Medulla oblongata (tissue), 1 donor: ENCODE results near the gene TUBGCP6.

Source experiments
- DNase-seq: peaks from one replicate; pipeline ENCODE4 v3.0.0-alpha.2; 2015; ENCODE audit errors: extremely low spot score

TUBGCP6 gene

GRCh38 chr22:50264104-50264745 lies 19.4 kb upstream of the TUBGCP6 start:
- DNase-seq, result no peak

GRCh38 chr22:50262973-50263617 lies 18.3 kb upstream of the TUBGCP6 start:
- no peak for DNase-seq

GRCh38 chr22:50262460-50262911 lies 17.7 kb upstream of the TUBGCP6 start:
- no peak for DNase-seq

GRCh38 chr22:50261615-50262459 lies 17.0 kb upstream of the TUBGCP6 start, which contains the start of gene MAPK12:
Gene MAPK12 (minus strand): TSS chr22:50261683. CDS start chr22:50261509, 174 bp downstream.
- no peak for DNase-seq

- DNase-seq, result no peak
These were observed 16.2 kb upstream of the TUBGCP6 start for GRCh38 chr22:50260801-50261614.

GRCh38 chr22:50260434-50260800 lies 15.6 kb upstream of the TUBGCP6 start:
- no peak for DNase-seq

GRCh38 chr22:50259302-50259701 lies 14.5 kb upstream of the TUBGCP6 start:
- DNase-seq, result peak; percentile 57

GRCh38 chr22:50258361-50259292 lies 13.8 kb upstream of the TUBGCP6 start:
- DNase-seq, result no peak

GRCh38 chr22:50257451-50258360 lies 12.9 kb upstream of the TUBGCP6 start:
- DNase-seq, result no peak

- no peak for DNase-seq
These were observed 12.2 kb upstream of the TUBGCP6 start for GRCh38 chr22:50257041-50257440.

GRCh38 chr22:50256258-50256862 lies 11.5 kb upstream of the TUBGCP6 start:
- no peak for DNase-seq

DNA sequence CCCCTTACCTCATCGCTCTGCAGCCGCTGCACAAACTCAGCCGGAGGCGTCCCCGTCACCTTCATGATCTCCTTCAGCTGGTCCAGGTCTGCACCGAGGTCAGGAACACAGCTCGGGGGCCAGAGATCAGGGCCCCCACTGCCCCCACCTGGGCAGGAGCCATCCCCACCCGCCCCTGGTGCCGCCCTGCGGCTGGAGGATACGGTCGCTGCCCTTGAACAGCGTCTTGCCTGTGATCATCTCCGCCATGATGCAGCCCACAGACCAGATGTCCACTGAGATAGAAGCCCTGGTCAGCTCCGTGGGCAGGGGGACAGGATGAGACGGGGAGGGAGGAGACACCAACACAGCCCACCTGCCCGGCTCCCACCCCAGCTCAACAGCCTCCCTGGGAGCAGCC lies 10.8 kb upstream of the TUBGCP6 start:
- no peak for DNase-seq

- no peak for DNase-seq
These were observed 10.3 kb upstream of the TUBGCP6 start for GRCh38 chr22:50255099-50255498.

GRCh38 chr22:50253941-50254340 lies 9.1 kb upstream of the TUBGCP6 start:
- DNase-seq, result no peak

DNA sequence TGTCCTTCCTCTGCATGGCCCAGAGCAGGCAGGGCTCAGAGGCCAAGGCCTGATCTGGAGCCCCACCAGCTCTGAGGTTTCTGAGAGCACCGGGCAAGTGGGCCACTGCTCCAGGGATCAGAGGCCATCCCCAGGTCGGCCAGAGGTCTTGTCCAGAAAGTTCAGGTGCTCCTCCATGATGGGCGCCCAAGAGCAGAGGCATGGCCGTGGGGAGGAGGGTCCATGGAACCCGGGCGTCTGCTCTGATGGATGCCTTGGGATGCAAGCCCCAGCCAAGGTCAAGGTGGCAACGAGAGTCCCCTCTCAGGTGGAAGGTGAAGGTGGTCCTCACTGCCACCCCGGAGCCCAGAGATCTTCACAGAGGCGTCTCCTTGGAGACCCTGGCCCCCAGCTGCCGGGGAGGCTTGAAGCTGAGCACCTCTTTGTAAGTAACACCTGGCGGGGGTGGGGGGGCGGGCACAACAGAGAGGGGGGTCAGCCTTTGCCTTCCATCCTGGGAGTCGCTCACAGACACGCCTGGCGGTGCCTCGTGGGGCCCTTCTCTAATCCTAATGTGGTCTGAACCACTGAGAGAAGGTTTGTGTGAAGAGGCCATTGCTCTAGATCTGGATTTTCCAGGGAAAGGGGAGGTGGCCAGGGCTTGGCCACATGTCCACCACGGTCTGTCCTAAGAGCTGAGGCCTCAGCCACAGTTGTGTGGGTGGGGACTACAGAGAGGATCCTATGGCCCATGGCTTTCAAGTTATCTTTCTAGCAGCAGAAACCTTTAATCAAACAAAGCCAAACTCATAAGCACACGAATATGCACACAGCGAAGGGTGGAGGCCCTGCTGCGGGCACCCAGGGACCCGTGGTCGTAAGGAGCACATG lies 8.5 kb upstream of the TUBGCP6 start:
- no peak for DNase-seq

DNA sequence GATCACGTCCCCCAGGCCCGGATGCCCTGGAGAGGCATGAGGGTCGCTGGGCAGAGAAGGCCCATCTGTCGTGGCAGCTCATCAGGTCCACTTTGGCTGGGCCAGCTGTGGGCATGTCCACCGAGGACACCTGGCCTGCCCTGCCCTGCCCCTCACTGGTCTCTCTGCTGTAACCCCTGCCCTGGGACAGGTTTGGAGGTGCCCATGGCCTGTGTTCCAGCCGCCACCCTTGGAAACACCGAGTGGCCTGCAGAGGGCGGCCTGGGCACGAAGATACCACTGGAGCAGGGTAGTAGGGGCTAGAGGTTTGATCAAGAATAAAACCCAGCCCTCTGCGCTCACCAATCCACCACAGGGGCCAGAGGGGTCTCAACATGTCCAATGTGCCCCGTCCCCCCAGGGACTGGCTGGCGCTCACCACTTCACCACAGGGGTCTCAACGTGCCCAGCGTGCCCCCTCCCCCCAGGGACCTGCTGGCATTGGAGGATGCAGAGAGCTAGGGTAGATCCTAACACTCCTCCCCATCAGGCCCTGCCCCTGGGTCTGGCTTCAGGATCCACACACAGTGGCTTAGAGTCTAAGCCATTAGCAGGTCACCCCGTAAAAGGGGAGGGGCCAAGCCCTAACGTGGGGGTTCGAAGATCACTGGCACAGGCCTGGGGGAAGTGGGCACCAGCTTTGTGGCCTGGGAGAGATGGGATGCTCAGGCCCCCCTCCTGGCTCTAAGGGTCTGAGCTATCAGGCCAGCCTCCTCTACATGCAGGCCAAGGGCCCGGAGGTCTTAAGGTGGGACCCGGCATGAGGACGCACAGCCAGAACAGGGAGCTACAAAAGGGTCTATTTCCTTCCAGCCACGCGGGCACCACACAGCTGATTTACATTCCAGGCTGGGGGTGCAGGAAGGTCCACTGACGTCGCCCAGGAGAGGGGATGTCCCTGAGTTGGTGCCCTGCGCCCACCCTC lies 7.5 kb upstream of the TUBGCP6 start:
- peak; percentile 63 for DNase-seq
